ENCODE results near the gene FRMD4A.
A peak's percentile ranks its signal among the peaks of the same experiment; 100 is the strongest.
"Not testable (repeated sequence)": the region's sequence is repeated elsewhere in the genome, so short reads cannot be mapped to it uniquely, and the experiment has no call there.

FRMD4A gene

DNA sequence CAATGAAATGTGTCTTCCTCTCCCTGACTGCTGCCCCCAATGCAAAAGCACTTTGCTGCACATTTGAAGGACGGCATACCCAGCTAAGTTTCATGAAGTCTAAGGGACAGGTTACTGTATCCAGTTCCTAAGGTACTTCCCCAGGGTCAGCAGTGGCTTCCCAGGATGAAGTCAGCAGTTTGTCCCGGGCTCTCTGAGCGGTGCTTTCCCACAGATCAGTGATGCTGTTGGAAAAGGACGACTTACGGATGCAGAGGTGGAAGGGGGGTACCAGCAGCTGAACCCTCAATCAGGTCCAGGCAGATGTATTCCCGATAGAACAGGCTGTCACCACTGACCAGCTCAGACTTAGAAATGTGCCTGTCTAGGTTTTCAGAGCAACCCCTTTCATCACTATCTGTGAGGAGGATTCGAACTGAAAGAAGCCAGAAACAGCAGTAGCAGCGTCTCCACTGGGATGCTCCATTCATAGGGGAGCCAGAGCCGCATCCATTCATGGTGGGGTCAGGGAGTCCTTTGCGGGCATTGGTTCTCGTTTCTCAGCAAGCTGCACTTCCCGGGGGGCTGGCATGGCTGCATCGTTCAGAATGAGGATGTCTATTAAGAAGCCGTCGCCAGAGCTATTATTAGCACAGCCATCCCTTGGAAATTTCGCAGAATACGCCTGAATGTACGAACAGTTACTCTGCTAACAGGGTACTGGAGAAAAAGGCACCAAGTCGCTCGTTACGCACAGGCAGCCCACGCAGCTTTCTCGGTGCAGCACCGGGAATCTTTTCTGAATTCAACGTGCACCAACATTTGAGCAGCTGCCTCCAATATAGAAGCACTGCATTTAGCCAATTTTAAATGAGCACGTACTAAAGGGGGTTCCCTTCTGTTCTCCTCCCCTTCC, 440.2 kb downstream of the FRMD4A start:
- DNase-seq = peak in 37 of 56 donors; percentile 9 to 68 (median 45)

DNA sequence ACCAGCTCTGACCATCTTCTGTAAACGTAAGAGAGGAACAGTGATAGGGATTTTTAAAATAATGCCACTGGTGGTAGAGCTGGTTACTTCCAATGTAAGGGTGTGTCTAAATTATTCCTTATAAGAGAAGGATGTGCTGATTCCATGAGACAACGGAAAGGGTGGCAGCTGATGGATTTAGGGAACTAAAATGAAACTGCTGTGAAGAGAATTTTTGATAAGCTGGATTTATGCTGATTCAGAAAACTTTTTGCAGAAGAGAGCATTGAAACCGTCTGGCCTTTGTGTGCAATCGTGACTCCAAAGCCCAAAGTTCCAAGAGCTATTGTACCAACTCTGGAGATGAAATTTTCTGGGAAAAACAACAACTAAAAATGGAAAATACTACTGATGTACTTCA, 443.0 kb downstream of the FRMD4A start:
- DNase-seq = no peak

DNA sequence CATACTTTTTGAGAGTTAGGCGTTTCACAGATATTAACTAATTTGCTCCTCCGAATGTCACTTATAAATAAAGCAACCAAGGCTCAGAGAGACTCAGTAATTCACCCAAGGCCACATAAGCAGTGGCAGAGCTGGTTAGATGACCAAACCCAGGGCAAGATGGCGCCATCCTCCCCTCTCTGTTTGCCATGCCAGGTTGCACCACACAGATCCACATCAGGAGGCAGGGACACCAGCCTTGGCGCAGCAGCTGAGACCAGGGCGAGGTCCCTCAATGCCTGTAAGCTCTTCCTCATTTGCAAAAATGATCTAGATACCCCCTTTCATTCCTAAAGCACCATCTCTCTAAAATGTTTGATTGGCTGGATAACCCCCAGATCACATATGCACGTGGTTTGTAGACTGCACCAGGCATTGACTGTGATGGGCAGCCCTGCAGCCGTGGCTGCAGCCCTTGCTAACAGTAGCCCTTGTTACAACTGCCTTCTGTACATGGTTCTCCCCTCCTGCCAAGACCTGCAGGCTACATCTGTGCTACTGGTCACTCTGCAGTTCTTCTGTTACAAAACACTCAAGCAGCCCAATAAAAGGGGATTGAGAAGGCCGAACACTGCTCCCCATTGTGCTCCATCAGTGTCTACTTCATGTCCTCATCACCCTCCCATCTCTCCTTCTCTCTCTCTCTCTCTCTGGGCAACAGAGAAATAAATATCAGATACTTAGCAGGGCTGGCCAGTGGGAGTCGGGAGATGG, 445.3 kb downstream of the FRMD4A start:
- peak in 48 of 56 donors; percentile 16 to 91 (median 68) for DNase-seq

DNA sequence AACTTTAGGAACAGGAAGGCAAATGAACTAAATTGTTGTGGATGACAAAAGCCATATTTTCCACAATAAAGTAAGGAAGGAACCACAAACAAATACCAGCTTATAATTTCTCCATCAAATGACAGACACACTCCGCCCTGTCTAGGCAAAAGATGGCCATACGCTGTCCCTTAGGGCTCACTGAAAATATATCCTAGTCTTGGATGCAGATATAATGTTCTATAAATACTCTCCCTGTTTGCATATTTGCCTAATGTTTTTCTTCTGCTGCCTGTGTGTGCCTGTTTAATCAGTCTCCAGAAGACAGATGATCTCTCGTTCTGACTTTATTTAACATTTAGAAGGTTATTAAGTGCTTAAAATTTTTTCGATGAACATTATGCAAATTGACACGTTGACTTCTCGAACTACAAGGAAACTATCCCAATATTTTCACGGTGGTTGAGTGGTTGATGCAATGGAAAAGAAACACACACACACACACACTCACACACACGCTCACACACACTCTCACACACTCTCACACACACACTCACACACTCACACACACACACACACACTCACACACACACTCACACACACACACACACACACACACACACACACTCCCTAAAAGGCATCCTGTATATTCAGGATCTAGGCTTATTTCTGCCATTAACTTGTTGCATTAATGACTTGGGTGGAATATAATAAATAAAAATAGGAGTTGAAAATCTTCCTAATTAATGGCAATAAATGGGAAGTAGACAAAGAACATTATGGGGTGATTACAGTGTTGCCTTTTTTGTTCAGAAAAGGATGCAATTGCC, 446.9 kb downstream of the FRMD4A start:
- no peak for DNase-seq

DNA sequence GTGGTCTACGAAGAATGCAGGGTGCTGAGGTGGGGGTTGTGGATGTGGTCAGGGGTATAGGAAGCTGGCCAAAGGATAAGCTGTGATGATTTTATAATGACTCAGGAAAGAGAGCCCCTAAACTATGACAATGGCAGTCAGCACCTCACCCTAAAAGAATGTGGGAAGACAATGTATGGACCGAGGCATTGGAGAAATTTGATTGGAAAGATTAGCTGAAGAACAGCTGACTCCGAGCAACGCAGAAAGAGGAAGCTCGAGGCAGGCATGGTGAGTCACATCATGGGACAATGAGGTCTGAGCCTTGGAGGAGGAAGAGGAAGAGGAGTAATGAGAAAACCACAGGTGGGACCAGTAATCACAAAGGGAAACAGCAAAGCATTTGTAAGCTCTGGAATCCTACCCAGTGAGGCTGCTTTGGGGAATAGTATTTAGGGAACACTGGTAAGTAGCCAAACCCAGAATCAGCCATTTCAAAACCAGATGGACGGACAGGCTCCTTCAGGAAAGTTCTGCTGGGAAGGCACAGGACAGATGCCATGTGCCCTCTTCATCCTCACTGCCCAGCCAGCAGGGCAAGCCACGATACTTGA, 448.5 kb downstream of the FRMD4A start:
- DNase-seq = peak in 2 of 56 donors; percentile 47 to 49

DNA sequence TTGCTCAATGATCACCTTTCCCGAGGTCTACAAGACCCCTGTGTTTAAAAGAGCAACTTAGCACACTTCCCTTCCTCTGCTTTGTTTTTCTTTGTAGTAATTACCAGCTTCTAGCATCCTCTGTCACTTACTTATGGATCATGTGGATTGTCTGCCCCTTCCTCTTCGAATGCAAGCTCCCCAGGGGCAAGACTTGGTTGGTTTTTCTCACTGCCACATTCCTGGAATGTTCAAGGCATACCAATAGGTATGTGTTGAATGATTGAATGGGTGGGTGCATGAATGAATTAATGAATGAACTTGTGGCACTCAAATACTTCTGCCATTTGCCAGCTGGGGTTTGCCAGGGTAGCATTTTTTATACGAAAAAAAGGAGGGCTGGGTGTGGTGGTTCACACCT, 450.0 kb downstream of the FRMD4A start:
- no peak for DNase-seq

DNA sequence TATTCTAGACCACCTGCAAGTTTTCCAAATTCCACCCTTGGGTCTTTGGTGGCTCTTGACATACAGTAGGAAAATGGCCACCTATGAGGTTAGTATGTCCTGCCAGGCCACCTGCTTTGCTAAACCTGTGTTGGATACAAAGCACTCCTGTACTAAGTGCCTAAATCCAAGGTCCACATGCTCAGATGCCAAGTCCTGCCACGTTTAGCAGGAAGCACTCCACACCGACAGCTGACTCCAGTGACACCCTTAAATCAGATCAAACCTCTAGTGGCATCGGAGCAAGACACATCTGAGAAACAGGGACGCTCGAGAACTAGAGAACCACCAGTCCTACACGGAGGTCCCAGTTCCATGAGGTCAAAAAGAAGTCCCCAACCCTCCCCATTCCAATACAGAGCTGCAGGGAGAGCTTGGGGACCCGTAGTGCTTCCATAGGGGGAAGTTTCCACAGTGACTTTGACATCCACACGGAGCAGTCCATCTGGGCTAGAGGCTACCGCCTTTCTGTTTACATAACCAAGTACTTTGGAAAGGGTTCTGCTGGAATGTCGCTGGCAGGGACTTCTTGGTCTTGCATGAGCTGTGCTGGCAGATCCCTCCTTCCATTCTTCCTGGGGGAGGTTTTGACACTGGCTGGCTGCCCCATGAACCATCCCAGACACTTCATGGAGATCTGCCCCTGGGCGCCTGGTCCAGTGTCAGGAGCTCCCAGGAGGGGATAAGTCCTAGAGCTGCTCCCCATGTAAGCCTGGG, 453.4 kb downstream of the FRMD4A start:
- no peak for DNase-seq

DNA sequence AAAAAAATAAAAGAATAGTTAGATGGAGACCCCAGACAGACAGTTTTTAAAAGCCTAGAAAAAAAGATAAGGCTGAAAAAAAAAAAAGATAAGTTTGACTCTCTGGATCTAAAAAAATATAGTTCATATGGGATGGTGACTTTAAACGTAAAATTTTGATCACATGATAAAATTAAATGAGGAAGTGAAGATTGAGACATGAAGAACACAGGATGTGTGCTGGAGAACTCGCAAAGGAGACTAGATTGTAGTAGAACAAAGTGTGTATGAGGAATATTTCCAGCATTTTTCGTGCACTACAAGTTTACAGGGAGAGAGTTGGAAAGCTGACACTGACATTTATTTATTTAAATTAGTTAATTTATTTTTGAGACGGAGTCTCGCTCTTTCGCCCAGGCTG, 457.5 kb downstream of the FRMD4A start:
- no peak for DNase-seq

DNA sequence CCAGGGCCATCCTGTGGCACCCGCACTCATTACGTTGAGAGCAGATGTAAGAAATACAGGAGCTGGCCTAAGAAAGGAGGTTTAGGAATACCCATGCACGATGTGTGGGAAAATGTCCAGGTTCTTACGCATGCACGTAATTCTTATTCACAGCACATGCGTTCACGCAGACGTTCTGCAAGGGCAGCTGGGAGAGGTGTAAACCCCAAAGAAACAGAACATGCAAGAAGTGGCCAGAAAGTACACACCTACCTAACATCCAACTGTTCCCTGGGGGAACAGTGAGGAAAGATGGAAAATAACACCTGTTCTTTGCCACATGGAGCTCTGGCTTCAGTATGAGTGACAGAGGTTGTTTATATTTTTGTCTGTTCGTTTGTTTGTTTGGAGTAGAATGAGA, 458.3 kb downstream of the FRMD4A start:
- DNase-seq = no peak

DNA sequence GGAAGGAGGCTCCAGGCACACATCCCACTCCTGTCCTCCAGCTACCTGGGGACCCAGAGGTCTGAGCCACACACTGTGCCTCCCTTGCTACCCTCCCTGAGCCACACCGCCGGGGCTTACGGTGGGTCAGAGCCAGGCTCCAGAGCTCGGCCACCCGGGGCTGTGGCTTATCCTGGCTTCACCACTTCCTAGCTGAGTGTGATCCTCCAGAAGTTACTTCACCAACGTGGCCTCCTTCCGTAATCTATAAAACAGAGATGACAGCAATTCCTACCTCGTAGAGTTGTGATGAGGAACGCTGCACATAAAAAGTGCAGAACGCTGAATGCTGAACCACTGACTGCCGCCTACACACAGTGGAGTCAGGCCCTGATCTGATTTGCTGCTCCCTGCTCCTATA, 458.9 kb downstream of the FRMD4A start:
- DNase-seq = no peak

DNA sequence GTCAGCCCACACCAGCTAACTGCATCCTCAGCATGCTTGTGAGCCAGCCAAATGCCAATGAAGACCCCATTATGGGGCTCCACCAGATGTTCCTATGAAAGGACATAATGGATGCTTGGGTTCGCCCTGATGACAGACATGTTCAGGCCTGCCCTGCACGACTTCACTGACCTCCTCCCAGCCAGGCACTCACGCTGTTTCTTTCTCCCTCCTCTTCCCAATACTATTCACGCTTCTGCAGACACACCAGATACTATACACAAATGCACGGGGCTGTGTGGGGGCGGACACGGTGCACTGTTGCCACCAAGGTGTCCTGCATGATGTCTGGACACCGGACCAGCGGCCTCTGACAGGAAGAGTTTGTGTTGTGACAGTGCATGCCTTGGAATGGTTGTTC, 459.7 kb downstream of the FRMD4A start:
- no peak for DNase-seq

DNA sequence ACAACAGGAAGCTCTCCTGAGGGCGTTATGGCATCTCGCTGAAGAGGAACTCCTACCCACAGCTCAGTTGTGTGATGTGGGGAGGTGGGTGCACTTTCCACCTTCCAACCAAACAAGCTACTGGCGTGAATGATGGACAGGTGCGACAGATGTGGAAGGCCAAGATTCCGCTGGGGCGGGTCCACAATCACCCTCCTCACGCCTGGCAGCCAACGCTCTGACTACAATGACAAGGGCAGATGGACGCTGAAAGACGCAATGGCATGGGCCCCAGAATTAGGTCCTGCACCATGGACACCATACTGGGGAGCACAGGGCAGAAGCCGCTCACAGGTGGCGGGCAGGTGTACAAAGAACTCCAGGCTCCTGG, 461.4 kb downstream of the FRMD4A start:
- no peak for DNase-seq

DNA sequence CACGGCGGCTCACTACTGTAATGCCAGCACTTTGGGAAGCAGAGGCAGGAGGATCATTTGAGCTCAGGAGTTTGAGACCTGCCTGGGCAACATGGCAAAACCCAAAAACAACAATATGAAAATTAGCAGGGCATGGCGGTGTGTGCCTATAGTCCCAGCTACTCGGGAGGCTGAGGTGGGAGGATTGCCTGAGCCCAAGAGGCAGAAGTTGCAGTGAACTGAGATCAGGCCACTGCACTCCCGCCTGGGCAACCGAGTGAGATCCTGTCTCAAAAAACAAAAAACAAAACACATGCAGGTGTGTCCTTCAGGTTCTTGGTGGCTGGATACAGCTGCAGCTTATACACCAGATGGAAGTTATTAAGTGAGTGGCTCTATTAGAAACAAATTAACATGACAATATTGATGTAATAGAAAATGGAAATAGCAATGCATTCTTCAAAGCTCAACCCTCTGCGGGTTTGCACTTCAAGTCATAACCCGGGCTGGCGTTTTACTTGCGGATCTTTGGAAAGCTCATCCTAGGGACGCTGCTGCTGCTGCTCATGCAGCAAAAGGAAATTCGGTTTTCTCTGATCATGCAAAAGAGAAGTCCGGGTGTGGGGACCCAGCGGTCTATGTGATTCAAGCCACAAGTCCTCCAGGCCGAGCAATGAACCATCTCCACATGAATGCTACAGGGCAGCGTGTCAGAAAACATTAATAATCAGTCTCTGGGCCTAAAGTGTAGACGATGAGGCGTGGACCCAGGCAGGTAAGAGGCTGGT, 462.0 kb downstream of the FRMD4A start:
- DNase-seq = no peak

DNA sequence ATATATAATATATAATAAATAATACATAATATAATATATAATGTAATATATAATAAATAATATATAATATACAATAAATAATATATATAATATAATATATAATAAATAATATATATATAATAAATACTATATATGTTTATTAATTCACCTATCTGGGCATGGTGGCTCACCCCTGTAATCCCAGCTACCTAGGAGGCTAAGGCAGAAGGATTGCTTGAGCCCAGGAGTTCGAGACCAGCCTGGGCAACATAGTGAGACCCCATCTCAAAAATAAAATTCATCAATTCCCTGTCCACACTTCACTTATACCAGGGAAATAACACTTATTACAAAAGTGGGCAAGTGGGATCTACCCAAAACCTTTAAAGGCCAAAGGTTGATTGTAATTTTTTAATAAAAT, 462.9 kb downstream of the FRMD4A start:
- no peak for DNase-seq

DNA sequence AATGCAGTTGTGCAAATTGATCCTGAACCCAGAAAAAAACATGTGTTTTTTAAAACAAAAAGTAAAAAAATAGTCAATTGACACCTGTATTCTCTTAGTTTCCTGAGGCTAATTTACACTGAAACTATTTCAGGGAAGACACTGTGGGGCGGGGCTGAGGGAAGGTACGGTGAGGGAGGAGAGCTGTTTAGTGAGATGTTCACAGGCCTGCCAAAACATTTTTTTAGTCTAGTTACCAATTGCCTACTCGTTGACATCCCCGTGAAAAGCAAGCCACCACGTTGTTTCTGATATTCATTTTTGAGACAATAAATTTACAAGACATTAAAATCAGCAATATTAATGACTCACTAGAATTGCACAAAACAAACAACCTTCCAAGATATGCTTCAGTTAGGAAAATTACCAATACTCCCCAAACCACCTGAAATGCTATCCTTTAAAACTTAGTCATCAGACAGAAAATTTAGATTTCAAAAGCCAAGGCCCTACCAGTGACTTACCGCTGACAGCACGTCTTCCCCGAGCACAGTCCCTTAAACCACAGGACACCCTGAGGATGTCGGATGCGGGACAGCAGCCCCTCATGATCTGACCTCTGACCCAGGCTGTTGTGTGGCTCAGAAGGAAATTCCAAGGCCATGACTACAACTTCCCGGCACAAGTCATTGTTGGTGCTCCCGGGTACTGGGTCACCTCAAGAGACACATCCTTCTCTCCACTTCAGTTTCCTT, 464.8 kb downstream of the FRMD4A start:
- DNase-seq = no peak

DNA sequence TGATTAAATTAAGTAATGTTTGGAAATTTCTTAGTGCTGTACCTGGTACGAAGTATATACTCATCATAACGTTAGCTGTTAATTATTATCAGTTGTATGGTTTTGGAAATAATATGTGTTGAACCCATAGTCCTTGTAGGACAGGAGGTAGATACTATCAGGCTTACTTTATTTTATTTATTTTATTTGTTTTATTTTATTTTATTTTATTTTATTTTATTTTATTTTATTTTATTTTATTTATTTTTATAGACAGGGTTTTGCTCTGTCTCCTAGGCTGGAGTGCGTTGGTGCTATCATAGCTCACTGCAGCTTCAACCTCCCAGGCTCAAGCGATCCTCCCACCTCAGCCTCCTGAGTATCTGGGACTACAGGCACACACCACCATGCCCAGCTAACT, 465.5 kb downstream of the FRMD4A start:
- not testable (repeated sequence) for DNase-seq

DNA sequence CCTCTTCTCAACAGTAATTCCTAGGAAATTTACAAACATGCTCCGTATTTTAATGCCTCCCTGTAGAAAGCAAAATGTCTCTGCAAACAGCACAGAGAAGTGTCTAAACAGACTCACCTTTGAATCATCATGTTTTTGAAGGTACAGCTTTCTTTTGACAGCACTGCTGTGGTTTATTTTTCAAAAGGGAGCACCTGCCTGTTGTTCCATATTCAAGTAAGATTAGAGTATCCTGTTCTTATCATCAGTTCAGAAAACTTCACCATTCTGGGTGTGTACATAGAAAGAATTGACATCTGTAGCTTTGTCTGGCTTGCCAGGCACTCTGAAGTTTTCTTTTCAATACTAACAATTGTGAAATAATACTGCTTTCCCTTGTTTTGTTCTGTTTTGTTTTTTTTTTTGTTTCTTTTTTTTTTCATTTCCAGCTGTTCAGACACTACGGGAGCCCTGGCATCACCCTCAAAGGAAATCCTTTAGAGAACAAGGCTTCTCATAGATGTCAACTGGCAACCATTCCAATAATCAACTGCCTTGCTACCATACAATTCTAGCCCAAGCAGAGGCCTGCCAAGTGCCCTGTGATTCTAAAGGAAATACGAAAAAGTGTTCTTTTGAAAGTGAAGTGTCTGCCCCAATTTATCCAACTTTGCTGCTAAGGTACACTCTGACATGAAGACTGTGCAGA, 468.0 kb downstream of the FRMD4A start:
- DNase-seq = no peak

DNA sequence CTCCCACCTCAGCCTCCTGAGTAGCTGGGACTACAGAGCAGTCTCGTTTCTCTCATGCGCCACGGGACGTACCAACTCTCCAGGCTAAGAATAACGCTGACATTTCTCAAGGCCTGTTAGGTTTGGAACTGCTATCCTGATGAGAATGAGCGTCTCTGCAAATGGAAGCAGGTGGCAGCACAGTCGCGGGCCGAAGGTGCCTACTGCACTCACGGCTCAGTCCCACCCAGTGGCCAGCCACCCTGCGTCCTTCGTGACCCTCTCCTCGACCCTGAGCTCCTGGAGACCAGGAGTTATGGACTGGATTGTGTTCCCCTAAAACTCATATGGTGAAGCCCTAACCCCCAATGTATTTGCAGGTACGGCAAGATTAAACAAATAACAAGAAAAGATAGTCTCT, 469.8 kb downstream of the FRMD4A start:
- DNase-seq = no peak

Measured in amygdala (tissue), 56 donors.